ENCODE results near the gene NHLRC1. TPM values are rescaled to one million over a fixed set of nuclear protein-coding genes. Genes with fewer than 3 reads are reported as not detected.

The NHLRC1 gene
- total and polyA plus RNA-seq, 11 donors = 0.56 to 2.6 (median 1.3) TPM

DNA sequence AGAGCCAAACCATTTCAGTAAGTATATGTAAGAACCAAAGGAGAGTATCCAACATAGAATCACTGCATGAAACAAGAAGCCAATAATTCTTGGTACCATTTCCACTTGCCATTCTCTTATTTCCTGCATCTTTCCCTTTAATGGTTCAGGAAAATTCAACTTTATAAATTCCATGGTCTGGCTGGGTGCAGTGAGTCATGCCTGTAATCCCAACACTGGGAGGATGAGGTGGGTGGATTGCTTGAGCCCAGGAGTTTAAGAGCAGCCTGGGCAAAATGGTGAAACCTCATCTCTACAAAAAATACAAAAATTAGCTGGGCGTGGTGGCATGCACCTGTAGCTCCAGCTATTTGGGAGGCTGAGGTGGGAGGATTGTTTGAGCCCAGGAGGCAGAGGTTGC, 21.2 kb downstream of the NHLRC1 start:
- no peaks in the 10 kb centered on the region for H3K36me3 ChIP-seq
- H3K4me1 ChIP-seq = no peaks in the 10 kb centered on the region
- no peak for TF ChIP-seq POLR2A (IDR thresholded peaks at IDR 0.05)
- TF ChIP-seq, protein P1, sequence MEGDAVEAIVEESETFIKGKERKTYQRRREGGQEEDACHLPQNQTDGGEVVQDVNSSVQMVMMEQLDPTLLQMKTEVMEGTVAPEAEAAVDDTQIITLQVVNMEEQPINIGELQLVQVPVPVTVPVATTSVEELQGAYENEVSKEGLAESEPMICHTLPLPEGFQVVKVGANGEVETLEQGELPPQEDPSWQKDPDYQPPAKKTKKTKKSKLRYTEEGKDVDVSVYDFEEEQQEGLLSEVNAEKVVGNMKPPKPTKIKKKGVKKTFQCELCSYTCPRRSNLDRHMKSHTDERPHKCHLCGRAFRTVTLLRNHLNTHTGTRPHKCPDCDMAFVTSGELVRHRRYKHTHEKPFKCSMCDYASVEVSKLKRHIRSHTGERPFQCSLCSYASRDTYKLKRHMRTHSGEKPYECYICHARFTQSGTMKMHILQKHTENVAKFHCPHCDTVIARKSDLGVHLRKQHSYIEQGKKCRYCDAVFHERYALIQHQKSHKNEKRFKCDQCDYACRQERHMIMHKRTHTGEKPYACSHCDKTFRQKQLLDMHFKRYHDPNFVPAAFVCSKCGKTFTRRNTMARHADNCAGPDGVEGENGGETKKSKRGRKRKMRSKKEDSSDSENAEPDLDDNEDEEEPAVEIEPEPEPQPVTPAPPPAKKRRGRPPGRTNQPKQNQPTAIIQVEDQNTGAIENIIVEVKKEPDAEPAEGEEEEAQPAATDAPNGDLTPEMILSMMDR (IDR thresholded peaks at IDR 0.05) = no peak
- no peak overlapping the region for H3K4me3 ChIP-seq
- intact Hi-C loops (cut with DNase I) = no loop called here
- ATAC-seq (no peak), DNase-seq (no peak)
- no peaks in the 10 kb centered on the region for H3K27me3 ChIP-seq
- peaks cover 0 to 3% (median 0%) of the 10 kb centered on the region in 12 donors for H3K9me3 ChIP-seq
- no peak overlapping the region for H3K27ac ChIP-seq
- WGBS, 4 donors = 73 to 95% (median 89%) methylated on average over 1 of the region's 1 CpG

- Histone ChIP-seq H3K9me3 (no peaks in the 10 kb centered on the region), H3K27ac (no peak overlapping the region), H3K36me3 (no peaks in the 10 kb centered on the region), H3K4me3 (no peak overlapping the region), H3K4me1 (no peaks in the 10 kb centered on the region), H3K27me3 (no peaks in the 10 kb centered on the region)
- DNase-seq (no peak), ATAC-seq (no peak)
- WGBS, 4 donors = 76 to 90% (median 84%) methylated on average over 3 of the region's 3 CpGs
- TF ChIP-seq, protein P1 (IDR thresholded peaks at IDR 0.05) = no peak
- TF ChIP-seq POLR2A (IDR thresholded peaks at IDR 0.05) = no peak
- intact Hi-C loops (cut with DNase I) = no loop called here
Measured at GRCh38 chr6:18100296-18100695, 22.2 kb downstream of the NHLRC1 start.

- 84 to 89% (median 87%) methylated on average over 2 of the region's 2 CpGs for WGBS, 4 donors
- Histone ChIP-seq H3K27me3 (no peaks in the 10 kb centered on the region), H3K36me3 (no peaks in the 10 kb centered on the region), H3K9me3 (no peaks in the 10 kb centered on the region), H3K4me1 (no peaks in the 10 kb centered on the region), H3K27ac (no peak overlapping the region), H3K4me3 (no peak overlapping the region)
- TF ChIP-seq POLR2A (IDR thresholded peaks at IDR 0.05) = no peak
- TF ChIP-seq, protein P1 (IDR thresholded peaks at IDR 0.05) = no peak
- no peak for DNase-seq
- no peak for ATAC-seq
- intact Hi-C loops (cut with DNase I) = no loop called here
Measured at GRCh38 chr6:18099511-18099910, 23.0 kb downstream of the NHLRC1 start.

GRCh38 chr6:18096423-18096822, 26.1 kb downstream of the NHLRC1 start:
- intact Hi-C loops (cut with DNase I) = no loop called here
- WGBS, 4 donors = 81 to 91% (median 88%) methylated on average over 3 of the region's 3 CpGs
- Histone ChIP-seq H3K36me3 (no peaks in the 10 kb centered on the region), H3K4me3 (no peak overlapping the region), H3K4me1 (no peaks in the 10 kb centered on the region), H3K27me3 (no peaks in the 10 kb centered on the region), H3K9me3 (no peaks in the 10 kb centered on the region), H3K27ac (no peak overlapping the region)
- ATAC-seq = no peak
- TF ChIP-seq POLR2A (IDR thresholded peaks at IDR 0.05) = no peak
- DNase-seq = no peak

DNA sequence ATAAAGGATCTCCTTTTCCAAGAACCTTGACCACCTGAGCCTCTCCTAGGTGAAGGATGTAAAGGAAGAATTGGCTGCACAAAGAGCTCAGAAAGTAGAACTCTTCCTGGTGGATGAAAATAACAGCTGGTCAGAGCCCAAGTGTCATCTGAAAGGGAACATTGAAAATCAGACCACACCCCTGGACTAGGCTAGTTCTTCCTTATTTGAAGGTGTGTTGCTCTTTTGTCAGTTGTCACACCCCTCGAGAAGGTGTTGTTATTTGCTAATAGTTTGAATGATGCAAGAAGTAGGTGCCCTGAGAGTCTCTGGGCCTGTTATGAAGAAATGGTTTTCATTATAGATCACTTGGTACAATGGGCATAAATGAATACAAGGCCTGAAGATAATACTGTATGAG, 31.1 kb downstream of the NHLRC1 start:
- peaks cover 0 to 17% (median 0%) of the 10 kb centered on the region in 12 donors for H3K9me3 ChIP-seq
- no peaks in the 10 kb centered on the region for H3K4me1 ChIP-seq
- TF ChIP-seq POLR2A (IDR thresholded peaks at IDR 0.05) = no peak
- TF ChIP-seq, protein P1 (IDR thresholded peaks at IDR 0.05) = no peak
- H3K36me3 ChIP-seq = no peaks in the 10 kb centered on the region
- ATAC-seq (no peak), DNase-seq (no peak)
- intact Hi-C loops (cut with DNase I) = no loop called here
- WGBS, 4 donors = 75 to 86% (median 80%) methylated on average over 1 of the region's 1 CpG
- no peak overlapping the region for H3K4me3 ChIP-seq
- no peak overlapping the region for H3K27ac ChIP-seq
- H3K27me3 ChIP-seq = no peaks in the 10 kb centered on the region
